Suprapubic skin (tissue), 3 donors: Measurements from ENCODE around the gene CACNG6.

Source experiments
- CTCF ChIP-seq, 2 donors: fragments of 200-600 bp in 1 of 2; fragments of 450-650 bp in 1 of 2; sonication (generic) in 1 of 2; IDR thresholded peaks; one replicate each; pipeline ENCODE4 v1.5.1; 2016 to 2019; ENCODE audit warnings: antibody characterized with exemption in 2 of 2, mild to moderate bottlenecking in 1 of 2, moderate library complexity in 1 of 2
- POLR2AphosphoS5 ChIP-seq, 3 donors: sonication (generic); formaldehyde crosslinking; IDR thresholded peaks; one replicate each; pipeline ENCODE4 v1.6.1; 2017; ENCODE audit warnings: antibody characterized with exemption in 3 of 3

DNA sequence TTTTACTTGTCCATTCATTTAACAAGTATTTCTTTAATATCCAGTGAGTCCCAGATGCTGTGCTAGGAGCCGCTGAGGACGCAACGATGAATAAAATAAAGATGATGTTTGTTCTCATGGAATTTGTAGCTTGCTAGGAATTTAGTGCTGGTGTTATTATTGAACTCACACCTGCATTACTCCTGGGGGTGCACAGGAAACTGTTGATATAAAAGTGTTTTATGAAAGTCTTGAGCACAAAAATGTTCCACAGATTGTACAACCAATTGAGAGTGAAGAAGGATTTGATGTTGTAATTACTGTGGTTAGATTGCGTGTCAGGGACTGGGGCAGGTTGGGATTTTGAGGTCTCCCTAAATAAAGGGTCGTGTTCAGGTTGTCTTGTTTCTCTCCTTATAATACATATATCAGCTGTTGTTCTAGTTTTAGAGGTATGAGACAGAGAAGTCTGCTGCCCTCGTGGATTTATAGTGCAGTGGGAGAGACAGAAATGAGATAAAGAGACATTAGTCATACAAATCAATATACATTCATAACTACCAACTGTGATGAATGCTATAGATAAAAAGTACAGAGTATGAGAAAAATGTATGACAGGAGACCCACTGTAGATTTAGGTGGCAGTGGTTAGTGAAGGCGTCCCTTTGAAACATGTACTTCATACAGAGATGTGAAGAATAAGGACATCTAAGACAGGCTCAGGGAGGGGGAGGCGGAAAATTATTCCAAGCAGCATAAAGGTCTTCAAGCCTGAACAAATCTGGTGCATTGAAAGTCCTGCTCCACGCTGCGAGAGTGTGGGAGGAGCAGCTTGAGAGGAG, 11.3 kb downstream of the CACNG6 start:
- TF ChIP-seq CTCF (IDR thresholded peaks at IDR 0.05) (no peak), POLR2AphosphoS5 (IDR thresholded peaks at IDR 0.05) (no peak)
